GM18526 (cell line): ENCODE data around the gene NUDT4.
A peak's percentile ranks its signal among the peaks of the same experiment; 100 is the strongest.

ENCODE experiments used
- POLR2A ChIP-seq: IDR thresholded peaks from 3 replicates; pipeline ENCODE4 v1.6.1; 2011; ENCODE audit not compliant: insufficient read length; ENCODE audit errors: extremely low read depth

Gene NUDT4

DNA sequence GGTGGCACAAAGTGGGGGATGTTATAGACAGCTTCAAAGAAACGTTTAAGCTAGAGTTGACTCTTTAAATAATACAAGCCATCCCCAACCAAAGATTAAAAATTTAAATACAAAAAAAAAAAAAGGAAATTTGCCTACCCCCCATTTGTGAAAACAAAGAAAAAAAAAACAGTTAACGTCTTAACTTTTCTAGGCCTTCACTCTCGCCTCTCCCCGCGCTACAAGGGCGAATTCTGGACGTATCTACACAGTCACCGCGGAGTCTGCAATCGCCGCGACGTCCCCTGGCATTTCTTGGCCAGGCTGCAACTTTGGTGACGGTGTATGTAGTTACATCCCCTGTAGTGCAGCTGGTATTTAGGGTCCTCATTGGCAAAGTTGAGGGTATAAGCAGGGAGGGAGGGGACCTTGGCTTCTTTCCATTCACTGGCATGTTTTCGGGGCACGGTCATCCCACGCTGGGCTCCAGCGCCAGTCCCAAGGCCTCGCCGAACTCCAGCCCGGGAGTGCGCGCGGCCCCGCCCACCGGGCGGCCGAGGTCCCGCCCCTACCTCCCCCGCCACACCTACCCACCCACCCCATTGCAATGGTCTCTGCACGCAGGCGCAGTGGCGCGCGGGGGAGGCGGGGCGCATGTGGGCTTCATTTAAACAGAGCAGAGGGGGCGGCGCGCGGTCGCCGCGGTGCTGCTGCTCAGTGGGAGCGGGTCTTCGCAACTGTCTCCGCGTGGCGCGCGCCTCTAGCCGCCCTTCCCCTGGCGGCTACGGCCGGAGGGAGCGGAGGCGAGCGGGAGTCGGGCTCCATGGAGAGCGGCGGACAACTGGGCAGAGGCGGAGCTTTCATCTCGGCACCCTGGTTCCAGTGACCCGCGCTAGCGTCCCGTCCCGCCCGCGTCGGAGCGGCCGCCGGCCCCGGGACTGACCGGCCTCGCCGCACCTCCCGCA, at the start of gene NUDT4:
Gene NUDT4 (plus strand): TSS at position 674 of the 944 bp plus-strand sequence. CDS start 398 bp downstream, outside the sequence.
- peak; percentile 90 for TF ChIP-seq POLR2A

DNA sequence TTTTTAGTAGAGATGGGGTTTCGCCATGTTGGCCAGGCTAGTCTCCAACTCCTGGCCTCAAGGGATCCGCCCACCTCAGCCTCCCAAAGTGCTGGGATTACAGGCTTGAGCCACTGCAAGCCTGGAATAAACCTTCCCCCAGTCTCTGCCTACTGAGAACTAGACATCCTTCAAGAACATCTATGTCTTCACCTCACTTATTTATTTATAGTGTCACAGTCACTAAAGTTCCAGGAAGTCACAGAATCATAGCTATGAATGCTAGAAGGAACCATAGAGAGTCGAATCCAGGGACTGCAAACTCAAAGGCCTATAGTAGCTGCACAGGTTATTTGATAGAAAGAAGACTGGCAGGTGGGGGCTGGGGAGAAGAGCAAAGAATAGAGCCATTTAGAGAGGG, 44.7 kb upstream of the NUDT4 start:
- no peak for TF ChIP-seq POLR2A

DNA sequence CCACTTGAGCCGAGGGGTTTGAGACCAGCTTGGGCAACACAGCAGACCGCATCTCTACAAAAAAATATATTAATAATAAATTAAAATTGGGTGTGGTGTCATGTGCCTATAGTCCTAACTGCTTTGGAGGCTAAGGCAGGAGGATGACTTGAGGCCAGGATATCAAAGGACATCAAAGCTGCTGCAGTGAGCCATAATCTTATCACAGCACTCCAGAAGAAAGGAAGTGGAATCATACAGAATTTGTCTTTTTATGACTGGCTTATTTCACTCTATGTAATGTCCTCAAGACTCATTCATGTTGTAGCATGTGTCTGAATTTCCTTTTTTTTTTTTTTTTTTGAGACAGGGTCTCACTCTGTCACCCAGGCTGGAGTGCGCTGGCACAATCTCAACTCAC, 43.9 kb upstream of the NUDT4 start:
- no peak for TF ChIP-seq POLR2A

DNA sequence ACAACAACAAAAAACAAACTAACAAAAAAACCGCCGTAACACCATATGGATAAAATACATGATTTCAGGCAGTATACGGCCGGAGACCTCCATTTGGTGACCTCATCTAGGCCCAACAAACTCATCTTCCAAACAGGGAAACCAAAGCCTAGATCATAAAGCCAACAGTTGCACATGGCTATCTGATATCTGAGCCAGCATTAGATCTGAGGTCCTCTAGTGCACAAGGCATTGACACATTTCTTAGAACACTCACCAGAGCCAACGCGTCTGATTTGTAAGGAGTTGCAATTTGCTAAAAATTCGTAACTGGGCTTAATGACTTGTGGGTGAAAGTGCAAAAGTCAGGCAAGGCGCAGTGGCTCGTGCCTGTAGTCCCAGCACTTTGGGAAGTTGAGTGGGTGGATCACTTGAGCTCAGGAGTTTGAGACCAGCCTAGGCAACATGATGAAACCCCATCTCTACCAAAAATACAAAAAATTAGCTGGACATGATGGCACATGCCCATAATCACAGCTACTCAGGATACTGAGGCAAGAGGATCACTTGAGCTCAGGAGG, 42.0 kb upstream of the NUDT4 start:
- no peak for TF ChIP-seq POLR2A

DNA sequence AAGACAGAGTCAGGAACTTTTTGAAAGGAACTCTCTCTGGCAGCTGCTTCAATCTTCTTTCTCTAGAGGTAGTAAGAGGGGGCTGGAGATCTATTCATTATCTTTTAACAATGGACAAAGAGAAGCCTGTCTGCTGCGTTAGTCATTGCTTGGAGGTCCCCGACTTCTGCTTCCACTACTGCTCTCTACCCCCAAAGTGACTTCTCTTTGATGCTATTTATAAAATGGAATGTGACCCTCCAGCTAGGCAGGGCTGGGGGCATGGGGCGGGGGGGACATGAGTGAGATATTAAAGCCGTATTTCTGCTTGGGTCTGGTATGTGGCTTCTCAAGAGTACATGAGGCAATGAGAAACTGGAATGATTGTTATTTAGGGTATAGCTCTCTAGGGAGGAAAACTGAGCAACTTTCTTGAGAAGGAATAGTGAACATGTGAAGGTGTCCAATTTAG, 41.4 kb upstream of the NUDT4 start:
- no peak for TF ChIP-seq POLR2A

DNA sequence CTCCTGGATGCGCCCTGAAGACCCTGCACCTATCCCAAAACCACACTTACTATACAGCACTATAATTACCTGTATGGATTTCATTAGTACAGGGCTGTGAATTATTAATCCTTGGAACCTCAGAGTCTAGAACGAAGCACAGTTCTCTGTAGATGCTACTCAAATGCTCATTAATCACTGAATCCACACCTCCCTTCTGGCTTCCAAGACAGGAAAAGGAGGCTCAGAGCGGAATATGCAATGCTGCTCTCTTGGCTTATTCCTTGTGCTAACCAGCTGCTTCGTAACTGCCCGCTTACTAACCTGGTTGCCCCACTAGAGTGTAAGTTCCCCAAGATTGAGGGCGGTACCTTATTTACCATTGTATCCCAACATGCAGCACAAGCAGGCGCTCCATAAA, 39.1 kb upstream of the NUDT4 start:
- TF ChIP-seq POLR2A: no peak

DNA sequence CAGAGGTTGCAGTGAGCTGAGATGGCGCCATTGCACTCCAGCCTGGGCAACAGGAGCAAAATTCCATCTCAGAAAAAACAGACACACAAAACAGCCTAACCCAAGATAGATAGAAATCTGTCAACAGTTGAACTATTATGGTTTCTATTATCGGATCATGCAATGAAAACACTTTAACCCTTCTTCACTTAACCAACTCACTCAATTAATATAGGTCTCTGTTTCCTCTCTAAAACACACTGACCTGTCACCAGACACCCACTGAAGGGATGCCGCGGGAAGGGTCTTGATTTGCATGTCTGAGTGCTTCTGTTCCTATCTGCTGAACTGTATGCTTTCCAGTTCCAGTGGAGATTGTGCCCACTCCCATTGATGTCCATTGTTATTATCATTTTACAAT, 38.0 kb upstream of the NUDT4 start:
- no peak for TF ChIP-seq POLR2A

DNA sequence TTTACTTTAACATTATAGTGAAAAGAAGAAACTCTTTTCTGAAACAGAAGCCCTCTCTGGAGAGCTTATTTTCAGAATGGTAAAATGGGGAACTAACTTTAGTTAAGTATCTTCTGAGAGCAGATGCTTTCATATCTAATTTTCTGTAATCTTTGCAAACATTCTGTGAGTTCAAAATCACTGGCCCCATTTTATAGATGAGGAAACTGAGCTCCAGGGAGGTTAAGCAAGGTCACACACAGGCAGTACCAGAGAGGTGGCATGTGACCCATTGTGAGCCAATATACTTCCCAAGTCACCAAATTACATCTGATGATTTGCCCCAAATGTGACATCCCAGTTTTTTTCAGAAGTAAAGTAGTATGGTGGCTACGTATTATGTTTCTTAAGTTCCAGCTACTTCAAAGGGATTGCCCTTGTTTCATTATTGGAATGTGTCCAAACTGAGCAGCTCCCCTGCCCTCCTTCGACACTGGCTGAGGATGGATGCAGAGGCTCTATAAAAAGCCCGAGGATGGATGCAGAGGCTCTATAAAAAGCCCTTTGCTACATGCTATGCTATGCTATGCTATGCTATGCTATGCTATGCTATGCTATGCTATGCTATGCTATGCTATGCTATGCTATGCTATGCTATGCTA, 36.2 kb upstream of the NUDT4 start:
- TF ChIP-seq POLR2A: no peak

DNA sequence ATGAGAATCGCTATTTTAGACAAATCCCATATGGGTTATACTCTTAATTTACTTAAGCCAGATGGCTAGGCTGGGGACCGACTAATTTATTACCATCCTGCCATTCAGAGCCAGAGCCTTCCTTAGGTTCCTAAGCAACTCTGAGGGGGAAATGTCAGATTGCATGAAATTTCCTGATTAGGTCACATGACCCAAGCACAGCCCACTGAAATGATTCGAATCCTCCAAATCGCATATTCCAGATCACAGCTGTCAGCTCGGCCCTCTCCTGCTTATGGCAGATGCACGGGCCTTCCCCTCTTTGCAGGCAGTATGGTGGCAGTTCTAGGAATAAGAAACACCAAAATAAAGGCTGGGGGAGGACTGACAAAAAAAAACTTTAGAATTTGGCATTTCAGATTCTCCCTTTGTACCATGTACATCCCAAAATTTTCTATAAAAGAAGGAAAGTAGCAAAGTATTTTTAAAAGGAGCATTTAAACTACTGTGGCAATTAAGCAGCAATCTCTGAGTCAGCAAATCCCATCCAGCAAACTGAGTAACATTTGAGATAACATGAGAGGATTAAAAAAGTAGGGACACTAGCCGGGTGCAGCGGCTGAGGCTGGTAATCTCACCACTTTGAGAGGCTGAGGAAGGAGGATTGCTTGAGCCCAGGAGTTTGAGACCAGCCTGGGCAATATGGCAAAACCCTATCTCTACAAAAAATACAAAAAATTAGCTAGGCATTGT, 30.5 kb upstream of the NUDT4 start:
- TF ChIP-seq POLR2A: no peak

DNA sequence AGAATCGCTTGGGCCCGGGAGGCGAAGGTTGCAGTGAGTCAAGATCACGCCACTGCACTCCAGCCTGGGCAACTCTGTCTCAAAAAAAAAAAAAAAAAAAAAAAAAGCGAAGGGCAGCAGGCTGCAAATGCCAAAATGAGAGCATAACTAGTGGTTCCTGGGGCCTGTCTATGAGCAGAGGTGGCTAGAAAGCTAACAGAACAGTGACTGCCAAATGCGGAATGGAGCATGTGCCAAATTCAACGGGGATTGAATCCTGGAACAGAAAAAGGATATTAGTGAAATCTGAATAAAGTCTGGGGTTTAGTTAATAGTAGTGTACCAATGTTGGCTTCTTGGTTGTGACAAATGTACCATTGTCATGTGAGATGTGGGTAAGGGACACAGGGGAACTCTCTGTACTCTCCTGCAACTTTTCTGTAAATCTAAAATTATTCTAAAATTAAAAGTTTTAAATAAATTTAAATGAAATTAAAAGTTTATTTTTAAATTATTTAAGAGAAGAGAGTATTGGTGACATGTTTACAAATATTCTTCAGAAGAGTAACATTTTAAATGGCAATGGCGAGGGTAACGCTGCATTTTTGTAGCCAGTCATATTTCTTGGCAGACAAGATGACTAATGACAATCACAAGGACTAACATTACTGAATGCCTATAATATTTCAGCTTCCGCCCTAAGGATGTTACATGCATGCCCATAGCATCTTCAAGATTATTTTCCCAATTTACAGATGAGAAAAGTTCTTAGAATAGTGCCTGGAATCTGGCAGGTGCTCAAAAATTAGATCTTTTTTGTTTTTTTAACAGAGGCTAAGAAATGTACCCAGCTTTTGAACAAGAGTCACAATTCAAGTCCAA, 28.9 kb upstream of the NUDT4 start:
- TF ChIP-seq POLR2A: no peak

DNA sequence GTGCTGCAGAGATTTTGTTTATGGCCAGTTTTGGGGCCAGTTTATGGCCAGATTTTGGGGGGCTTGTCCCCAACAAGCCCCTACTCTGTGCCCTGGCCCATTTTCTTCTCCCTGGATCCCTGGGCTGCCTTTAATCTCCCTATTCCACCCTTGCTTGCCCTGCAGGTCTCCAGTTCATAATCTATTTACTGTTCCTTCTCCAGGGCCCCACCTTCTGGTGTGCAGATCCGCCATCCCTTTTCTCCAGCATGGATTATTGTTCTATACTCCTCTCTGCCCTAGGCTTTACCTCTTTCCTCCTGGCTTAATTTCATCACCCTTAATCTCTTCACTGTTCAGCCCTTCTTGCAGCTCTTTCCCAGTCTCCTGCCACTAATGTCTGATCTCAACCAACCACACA, 26.0 kb upstream of the NUDT4 start:
- TF ChIP-seq POLR2A: no peak

DNA sequence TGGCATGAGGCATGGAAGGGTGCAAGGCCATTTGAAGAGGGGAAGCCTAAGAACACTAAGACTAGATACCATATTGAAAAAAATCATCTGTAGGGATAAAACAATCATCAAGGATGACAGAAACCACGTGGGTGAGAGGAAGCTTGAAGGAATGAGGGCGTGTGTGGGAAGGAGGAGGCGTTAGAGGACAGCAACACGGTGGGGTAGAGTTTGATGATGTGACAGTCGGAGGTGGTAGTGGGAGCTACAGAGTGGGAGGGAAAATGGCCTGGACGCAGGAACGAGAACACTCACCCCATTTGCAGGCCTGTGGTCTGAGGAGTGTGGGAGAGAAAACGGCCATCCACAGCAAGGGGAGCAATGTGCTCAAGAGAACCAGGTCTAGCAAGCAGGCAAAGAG, 25.4 kb upstream of the NUDT4 start:
- no peak for TF ChIP-seq POLR2A

DNA sequence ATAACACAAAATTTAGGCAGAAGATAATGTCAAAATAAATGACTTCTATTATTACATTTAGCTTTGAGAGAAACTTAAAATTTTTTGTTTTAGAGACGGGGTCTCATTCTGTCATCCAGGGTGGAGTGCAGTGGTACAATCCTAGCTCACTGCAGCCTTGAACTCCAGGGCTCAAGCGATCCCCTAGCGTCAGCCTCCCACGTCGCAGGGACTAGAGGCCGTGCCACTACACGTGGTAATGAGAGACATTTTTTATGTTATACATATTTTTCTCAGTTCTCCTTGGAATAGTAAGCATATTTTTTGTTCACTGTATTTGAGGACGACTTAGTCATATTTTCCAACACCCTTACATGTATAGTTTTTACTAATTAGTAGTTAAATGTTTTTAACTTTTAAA, 21.5 kb upstream of the NUDT4 start:
- TF ChIP-seq POLR2A: no peak

DNA sequence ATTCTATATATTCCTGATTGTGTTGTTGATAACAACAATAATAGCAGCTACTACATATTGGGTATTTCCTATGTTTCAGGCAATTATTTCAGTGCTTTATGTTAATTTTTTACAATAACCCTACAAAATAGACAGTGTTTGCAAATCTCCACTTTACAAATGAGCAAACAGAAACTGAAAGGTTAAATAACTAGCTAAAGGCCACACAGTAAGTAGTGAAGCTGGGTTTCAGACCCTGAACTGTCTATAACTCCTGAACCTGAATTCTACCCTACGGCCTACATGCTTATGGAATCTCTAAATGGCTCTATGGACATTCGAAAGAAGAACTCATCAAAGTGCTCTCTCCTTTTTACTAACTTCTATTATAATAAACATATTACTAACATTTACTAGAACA, 19.7 kb upstream of the NUDT4 start:
- no peak for TF ChIP-seq POLR2A
